HG03342 (cell line): ENCODE measurements around the gene CDC73.
A peak's percentile ranks its signal among the peaks of the same experiment; 100 is the strongest.
"Not testable (repeated sequence)": the region's sequence is repeated elsewhere in the genome, so short reads cannot be mapped to it uniquely, and the experiment has no call there.

ENCODE experiments used
- ATAC-seq: cut with Tn5 transposase; IDR thresholded peaks from one replicate; pipeline ENCODE4 v1.9.1; 2021; ENCODE audit warnings: mild to moderate bottlenecking, moderate library complexity; ENCODE audit not compliant: unreplicated experiment

The CDC73 gene

DNA sequence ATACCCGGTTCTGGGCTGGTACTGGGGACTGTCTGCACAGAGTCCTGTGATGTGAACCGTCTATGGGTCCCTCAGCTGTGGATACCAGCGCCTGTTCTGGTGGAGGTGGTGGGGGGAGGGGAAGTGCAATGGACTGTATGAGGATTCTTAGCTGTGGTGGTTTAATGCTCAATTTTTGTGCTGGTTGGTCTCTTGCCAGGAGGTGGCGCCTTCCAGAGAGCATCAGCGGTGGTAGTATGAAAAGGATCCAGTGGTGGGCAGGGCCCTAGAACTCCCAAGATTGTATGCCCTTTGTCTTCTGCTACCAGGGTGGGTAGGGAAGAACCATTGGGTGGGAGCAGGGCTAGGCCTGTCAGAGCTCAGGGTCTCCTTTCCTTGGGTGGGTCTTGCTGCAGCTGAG is 153.9 kb downstream of the CDC73 start:
- no peak for ATAC-seq

GRCh38 chr1:193278968-193279367 is 157.1 kb downstream of the CDC73 start:
- ATAC-seq = no peak

- no peak for ATAC-seq
Observed at GRCh38 chr1:193281894-193282293, 160.1 kb downstream of the CDC73 start.

DNA sequence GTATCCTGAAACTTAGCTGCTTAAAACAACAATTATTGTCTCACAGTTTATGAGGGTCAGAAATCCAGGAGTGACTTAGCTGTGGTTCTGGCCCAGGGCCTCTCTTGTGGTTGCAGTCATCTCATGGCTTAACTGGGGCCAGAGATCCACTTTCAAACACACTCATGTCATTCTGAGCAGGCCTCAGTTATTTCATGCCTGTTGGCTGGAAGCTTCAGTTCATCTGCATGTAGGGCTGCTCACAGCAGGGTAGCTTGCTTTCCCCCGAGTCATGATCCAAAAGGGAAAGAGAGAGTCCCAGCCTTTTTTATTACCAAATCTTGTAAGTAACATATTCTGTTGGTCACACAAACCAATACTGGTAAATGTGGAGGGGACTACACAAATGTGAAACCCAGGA is 161.2 kb downstream of the CDC73 start:
- ATAC-seq = no peak

- ATAC-seq = no peak
Observed at GRCh38 chr1:193284219-193284618, 162.4 kb downstream of the CDC73 start.

GRCh38 chr1:193285641-193286040 is 163.8 kb downstream of the CDC73 start:
- no peak for ATAC-seq

DNA sequence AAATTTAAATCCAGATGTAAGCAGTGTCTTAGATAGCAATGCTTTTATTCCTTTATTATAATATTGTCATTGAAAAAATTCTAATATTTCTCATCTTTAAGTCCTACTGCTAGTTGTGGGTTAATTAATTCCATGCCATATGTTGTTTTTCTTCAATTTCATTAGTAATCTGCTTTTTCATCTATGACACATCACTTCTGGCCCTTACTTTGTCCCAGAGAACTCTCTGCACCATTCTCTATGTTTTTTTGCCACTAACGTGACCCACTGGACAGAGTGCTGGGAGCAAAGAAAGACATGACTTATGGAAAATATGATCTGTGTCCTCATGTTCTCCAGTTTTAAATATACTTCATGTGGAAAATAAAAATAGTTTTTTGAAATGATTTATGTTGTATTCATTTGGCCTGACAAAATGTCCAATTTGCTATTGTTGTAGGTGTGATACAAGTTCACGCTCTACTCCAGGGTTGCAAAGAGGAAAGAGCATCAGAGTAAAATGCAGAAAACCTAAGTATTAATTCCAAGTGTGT is 166.8 kb downstream of the CDC73 start:
- ATAC-seq = not testable (repeated sequence)

GRCh38 chr1:193293726-193294125 is 171.9 kb downstream of the CDC73 start:
- ATAC-seq = no peak

GRCh38 chr1:193299038-193299437 is 177.2 kb downstream of the CDC73 start:
- ATAC-seq = peak; percentile 72

GRCh38 chr1:193301746-193302145 is 179.9 kb downstream of the CDC73 start:
- no peak for ATAC-seq

GRCh38 chr1:193303849-193304248 is 182.0 kb downstream of the CDC73 start:
- no peak for ATAC-seq
